CD1c-positive myeloid dendritic cell (primary cell): ENCODE results near the gene ZNF605.
"Not testable (repeated sequence)": the region's sequence is repeated elsewhere in the genome, so short reads cannot be mapped to it uniquely, and the experiment has no call there.

Experiments used
- DNase-seq: peaks from one replicate; pipeline ENCODE4 v3.0.0-alpha.2; 2016; ENCODE audit errors: extremely low spot score

Gene ZNF605

DNA sequence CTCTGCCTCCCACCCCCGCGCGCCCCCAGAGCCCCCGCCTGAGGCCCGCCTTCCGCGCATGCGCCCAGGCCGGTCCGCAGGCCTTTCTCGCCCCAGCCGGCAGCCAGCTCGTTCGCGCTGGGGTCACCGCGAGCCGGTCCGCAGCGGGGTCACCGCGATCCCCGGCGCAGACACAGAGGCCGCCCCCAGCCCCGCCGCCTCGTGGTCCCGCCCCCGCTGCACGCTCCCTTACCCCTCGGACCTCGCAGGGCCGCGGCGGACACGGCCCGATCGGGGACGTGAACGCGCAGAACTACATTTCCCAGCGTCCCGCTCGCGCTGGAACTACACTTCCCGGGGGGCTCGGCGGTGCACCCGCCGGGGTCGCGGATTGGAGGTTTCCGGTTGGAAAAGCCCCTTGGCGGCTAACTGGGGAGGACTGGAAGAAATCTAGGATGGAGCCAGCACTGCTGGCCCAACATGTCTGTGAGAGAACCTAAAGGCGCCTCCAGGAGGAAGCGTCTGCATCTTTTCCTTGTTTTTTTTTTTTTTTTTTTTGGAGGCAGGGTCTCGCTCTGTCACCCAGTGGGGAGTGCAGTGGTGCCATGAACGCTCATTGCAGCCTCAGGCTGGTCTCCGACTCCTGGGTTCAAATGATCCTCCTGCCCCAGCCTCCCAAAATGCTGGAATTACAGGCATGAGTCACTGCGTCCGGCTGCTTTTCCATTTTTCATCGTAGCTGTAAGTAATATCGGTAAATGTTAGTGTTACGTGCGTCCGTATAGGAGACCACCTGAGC is at the start of gene ZNF605:
Gene ZNF605, minus strand, starts transcription at position 296 of the 778 bp plus-strand sequence. CDS start 10,671 bp downstream, outside the sequence.
- DNase-seq = peak; percentile 87

DNA sequence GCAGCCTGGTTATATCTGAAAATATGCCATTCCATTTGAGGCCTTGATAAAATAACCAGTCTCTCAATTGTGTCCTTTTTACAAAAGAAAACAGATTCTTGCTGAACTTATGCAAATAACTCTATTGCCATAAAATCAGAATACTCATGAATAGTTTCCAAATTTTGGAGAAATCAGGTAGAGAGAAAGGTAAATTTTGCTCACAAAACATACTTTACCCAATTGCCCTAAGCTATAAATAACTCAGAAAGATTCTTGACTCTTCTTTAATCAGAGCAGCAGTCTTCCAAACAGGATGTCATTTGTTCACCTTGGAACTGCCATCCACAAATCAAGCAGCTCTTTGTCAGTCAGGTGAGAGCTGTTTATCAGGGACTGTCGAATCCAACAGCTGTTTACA is 42.6 kb upstream of the ZNF605 start:
- DNase-seq = no peak

DNA sequence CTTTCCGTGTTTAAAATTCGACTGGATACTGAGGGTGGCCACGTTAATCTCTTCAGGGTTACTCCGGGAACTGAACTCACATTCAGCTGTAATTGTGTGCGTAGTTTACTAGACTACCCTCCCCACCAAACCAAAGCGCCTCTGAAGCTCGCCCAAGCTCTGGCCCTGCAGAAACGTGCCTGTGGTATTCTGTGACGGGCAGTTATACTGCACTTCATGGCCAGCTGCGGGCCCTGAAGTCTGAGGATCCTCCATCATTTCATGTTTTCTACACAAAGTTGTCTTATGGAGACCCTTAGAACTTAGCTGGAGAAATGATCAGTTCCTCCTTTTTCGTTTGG is 30.7 kb upstream of the ZNF605 start:
- DNase-seq = no peak

DNA sequence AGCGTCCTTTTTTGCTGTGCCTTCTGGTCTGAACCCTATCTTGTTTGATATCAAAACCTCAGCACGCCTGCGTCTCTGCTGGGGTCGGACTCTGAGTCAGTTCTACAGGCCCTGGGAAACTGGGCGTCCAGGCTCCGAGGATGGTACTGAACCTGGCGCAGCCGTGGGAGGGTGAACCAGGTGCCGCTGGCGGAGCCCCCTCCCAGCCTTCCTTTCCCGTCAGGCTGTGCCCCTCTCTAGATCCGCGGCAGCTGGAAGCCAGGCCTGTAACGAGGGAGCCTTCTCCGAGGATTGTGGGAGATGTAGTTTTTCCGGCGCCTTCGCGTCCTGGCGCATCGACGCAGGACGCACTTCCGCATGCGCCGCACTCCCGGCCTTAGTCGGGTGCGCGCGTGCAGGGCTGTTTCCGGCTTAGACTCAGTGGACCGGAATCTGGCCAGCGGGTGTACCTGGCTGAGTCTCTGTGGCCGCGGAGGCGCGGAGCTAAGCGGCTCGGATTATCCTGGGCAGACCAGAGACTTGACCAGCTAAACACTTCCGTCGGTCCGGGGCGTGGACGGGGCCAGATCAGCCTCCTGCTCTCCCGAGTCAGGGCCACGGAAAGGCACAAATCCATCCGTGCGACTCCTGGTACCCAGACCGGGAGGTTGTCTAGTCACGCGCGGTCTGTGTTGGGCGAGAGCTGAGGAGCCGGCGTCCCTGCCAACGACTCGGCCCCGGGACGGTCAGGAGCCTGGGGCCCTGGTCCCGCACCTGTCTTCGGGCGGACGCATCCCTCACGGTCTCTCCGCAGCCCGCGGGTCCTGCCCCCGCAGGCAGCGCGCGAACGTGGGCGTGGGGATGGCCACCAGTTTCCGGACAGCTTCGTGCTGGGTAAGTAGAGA is 30.1 kb upstream of the ZNF605 start, which contains the start of gene ZNF26:
Gene ZNF26, plus strand, starts transcription at position 367 of the 884 bp plus-strand sequence. Its CDS starts 474 bp downstream, at position 841.
- DNase-seq = peak; percentile 95

DNA sequence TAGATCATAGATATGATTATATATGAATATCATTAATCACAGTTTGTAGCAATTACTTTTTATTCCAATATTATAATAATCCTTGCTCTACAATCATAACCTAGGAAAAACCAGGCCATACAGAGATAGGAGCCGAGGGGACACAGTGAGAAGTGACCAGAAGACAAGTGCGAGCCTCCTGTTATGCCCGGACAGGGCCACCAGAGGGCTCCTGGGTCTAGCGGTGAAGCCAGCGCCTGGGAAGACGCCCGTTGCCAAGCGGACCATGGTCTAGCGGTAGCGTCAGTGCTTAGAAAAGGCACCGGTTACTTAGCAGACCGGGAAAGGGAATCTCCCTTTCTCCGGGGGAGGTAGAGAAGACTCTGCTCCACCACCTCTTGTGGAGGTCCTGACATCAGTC is 20.8 kb upstream of the ZNF605 start:
- DNase-seq = peak; percentile 19

DNA sequence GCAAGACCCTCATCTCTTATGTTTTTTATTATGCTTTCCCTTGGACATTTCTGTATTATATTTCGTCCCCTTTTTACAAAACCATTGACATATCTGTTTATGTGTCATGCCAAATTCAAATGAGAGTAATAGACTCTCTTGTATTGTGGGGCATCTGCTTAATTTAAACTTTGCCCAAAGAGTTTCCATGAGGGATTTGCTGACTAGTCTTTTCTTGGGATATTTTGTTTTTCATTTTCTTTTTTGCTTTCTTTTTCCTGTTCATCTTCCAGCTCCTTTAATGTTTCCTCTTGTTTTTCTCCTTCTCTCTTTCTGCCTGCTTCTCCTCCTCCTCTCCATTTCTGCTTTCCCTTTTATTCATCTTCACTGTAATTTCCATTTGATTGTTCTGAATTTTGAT is 16.3 kb upstream of the ZNF605 start:
- DNase-seq = no peak

DNA sequence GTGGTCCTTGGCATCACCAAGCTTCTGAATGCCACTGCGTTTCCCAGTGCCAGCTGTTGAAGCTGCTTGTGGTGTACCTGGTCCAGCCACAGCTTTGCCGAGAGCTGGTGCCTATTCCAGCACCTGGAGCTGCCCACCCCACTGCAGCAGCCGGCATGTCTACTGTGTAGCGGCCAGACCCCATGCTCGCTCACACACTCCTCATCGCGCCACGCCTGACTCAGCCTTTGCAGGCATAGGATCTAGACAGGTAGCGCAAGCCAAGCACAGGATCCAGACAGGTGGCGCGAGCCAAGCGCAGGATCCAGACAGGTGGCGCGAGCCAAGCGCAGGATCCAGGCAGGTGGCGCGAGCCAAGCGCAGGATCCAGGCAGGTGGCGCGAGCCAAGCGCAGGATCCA is 11.6 kb upstream of the ZNF605 start:
- no peak for DNase-seq

DNA sequence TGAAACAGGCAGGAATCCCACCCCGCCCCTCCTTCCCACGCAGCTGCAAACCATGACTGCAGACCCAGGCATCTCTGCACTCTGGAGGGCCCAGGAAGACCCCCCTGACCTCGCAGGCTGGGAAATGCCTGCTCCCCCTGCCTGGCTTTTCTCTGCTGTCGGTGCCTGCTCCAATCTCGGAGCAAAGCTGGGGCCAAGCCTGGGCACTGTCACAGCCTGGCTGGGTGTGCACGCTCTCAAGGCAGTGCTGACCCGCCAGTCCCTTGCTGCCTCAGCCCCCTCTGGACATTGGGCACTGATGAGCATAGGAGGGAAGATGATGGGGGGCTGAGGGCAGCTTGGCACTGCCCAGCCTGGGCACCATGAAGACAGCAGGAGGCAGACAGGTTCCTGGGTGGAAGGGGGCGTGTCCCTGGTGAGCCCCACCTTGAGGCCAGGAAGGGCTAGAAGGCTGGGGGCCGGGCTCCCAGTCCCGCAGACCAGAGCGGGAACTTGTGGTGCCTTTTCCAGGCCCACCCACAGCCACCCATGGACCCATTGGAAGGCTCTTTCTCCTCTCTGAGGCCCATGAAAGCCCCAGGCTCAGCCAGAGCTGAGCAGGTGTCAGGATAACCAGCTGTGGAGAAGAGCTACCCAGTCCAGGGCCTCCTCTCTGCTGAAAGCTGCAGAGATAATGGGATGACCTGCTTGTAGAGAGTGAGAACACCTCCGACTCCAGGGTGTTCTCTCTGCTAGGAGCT is 10.7 kb upstream of the ZNF605 start:
- no peak for DNase-seq

DNA sequence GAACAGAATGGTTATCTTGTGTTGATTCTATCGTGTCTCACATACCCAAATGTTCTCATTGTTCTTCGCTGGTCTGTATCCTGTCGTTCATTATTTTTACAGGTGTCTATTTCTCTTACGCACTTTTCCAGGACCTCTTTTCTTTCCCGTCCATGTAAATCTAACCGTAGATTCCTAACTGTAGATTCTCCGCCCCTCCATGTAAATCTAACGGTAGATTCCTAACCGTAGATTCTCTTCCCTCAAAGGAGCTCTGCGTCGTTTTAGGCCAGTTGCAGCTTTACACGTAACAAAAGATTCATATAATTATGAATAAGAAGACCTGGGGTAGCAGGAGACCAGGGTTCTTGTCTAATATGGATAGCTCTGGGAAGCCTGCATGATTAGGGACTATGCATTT is 9.7 kb upstream of the ZNF605 start:
- DNase-seq = no peak

DNA sequence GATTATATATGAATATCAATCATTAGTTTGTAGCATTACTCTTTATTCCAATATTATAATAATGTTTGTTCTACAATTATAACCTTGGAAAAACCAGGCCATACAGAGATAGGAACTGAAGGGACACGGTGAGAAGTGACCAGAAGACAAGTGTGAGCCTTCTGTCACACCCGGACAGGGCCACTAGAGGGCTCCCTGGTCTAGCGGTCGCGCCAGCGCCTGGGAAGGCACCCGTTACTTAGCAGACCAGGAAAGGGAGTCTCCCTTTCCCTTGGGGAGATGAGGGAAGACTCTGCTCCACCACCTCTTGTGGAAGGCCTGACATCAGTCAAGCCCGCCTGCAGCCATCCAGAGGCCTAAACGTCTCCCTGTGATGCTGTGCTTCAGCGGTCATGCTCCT is 7.8 kb upstream of the ZNF605 start:
- DNase-seq = not testable (repeated sequence)

DNA sequence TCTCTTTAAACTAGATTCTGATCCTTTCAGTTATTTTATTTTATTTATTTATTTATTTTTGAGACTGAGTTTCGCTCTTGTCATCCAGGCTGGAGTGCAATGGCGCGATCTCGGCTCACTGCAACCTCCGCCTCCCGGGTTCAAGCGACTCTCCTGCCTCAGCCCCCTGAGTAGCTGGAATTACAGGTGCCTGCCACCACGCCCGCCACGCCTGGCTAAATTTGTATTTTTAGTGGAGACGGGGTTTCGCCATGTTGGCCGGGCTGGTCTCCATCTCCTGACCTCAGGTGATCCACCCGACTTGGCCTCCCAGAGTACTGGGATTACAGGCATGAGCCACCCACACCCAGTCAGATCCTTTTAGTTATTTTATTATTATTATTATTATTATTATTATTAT is 5.7 kb upstream of the ZNF605 start:
- not testable (repeated sequence) for DNase-seq

DNA sequence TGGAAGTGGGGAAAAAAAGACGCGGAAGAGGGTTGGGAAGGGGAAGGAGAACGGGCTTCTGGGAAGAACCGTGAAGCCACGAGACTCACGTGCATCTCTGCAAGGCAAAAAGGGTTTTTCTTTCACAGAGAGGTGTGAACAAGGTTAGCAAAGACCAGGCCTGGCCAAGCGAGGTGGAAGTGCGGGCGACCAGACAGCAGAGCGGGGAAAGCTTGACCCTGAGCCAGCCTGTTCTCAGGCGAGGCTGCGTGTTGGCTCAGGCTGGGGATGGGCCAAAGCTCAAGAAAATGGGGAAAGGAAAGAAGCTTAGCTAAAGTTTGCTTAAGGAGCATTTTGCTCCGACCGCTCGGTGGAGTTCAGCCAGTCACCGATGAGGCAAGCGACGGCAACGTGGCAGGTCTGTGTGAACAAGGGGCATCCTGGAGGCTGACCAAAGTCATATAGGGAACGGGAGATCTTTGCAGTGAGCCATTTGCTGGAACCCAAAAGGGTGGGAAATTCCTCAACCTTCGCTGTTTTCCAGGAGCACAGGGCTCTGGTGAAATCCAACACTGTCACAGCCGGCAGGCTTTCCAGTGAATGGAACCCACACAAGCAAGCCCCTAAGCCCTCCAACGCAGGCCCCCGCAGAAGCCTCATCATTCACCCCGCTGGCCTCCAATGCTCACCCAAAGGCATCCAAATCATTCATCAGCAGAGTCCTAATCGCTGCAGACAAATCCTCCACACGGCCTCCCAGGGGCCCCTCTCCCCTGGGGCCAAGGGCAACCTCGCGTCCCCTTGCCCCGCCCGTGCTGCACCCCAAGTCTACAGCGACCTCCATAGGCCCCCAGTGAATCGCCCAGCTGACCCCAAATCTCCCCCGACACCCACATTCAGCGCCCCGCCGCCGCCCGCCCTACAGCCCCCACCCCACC is 754 bp downstream of the ZNF605 start:
- peak; percentile 5 for DNase-seq

DNA sequence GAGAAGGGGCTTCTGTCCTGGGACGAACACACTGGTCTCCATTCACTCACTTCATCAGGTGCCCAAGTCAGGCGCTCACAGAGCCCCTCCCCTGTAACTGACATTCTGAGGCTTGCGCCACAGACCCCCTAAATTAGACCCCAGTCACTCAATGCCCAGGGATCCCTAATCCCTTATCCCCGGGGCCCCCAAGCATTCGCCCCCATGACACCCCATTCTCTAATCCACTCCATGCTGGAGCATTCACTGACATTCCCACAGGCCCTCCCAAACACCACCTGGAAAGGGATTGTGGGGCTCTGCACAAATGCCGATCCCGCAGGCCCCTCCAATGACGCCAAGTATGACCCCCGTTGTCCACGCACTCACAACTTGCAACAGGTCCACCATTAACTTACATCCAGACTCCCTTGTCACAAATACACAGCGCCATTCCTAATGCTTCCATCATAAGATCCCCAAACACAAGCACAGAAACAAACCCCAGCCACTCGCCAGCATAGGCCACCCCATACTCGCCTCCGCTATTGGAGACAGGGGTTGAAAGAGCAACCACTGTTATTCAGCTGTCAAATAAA is 1.5 kb downstream of the ZNF605 start:
- DNase-seq = no peak

DNA sequence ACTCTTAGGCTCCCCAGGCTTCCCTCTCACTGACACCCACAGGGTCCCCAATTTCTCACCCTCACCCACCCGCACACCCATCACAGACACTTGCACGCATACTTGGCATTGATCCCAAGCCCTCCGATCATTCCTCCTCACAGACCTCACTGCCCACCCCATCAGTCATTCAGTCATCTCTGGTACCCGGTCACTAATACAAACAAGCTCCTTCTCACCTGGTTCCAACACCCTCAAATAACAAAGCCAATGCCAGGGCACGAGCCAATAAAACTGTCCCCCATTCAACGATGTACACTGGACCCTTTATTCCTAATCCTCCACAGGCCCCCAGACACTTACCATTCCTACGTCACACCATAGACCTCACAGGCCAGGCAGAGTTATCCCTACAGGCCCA is 2.3 kb downstream of the ZNF605 start:
- DNase-seq = no peak

DNA sequence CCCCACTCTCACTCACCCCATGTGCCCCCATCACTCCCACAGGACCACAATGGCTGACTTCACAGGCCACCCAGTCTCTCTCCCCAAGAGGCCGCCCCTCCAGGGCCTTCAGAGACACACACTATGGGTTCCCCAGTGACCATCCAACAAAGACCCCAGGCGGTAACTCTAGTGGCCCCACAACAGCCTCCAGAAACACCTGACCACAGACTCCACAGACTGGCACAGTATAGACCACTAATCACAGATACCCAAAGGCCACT is 3.0 kb downstream of the ZNF605 start:
- DNase-seq = no peak

DNA sequence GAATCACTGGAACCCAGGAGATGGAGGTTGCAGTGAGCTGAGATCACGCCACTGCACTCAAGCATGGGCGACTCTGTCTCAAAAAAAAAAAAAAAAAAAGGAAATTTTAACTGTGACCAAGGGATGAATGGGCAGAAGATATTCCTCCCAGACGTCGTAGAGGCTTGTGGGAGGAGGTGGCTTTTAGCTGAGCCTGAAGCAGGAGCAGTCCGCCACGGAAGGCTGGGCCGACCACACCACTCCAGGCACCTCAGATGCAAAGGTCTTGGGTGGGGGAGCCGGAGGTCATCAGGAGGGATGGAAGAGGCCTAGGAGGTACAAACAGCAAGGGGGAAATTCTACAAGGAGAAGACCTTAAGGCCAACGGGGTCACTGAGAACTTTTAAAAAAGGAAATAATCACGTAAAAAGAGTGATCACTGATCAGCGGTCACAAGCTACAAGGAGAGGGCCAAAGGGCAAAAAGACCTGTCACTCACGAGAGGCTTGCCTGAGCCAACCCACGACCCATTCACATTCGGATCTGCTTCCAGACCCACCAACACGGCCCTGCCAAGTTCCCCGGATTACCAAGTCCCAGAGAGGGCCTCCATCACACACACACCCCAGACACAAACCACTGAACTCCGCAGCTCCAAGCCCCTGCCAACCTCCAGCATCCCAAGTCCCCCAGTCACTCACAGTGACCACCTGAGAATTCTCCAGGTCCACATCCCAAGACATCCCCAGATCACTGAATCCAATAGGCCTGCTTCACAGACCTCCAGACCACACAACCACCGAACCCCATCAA is 3.5 kb downstream of the ZNF605 start:
- no peak for DNase-seq

DNA sequence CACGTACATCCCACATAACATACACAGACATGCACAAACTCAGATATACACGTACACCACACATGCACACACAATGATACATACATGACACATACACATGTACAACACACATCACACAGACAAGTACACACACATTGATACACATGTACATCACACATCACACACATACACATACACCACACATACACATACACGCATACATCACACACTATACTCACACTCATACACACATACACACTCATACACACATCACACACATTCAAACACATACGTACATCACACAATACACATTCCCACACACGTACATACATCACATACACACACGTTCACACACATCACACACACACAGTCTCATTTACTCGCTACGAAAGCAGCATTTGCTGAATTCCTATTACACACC is 4.5 kb downstream of the ZNF605 start:
- DNase-seq = no peak

DNA sequence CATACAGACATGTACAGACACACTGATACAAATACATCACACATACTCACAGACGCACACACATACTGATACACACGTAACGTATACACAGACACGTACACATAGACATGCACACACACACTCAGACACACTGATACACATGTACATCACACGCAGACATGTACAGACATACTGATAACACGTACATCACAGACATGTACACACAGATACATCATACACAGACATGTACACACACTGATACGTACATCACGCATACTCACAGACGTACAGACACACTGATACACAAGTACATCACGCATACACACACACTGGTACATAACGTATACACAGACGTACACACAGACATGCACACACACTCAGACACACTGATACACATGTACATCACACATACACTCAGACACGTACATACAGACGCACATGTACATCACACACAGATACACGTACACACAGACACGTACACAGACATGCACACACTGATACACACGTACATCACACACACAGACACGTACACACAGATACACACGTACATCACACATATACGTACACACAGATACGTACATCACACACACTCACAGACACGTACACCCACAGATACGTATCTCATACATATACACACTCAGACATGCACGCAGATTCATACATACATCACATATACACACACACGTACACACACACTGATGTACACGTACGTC is 5.1 kb downstream of the ZNF605 start:
- no peak for DNase-seq

DNA sequence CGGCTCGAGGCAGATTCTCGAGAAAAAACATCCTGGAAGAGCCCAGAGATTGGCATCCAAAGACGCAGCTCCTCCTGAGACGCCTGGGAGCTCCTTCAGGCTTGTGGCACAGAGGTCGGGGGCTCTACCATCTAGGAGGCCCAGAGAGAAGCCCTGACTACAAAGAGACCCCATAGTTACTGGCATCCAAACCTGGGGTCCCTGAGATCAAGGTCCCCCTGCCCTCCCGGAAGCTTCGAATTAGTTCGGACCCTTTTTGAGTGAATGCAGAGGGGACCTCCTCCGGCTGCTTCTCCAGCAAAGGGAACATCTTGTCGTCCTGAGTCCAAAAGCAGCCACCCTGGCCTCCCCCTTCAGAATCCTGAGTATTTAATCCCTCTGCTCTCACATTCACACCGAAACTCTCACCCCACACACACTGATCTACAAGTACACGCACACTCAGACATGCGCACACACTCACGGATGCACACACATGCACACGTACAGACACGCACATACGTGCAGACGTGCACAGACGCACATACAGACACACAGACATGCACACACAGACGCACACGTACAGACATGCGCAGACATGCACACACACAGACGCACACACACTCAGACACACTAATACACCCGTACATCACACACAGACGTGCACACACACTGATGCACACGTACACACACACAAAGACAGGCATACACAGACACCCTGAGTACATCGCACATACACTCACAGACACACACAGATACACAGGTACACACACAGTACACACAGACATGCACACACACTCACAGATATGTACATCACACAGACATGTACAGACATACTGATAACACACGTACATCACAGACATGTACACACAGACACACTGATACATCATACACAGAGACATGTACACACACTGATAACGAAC is 5.9 kb downstream of the ZNF605 start:
- DNase-seq = no peak
